Measurements from ENCODE around the gene CYP39A1.

CYP39A1 gene

GRCh38 chr6:46586906-46587305 is 65.7 kb downstream of the CYP39A1 start:
- no peak for DNase-seq

GRCh38 chr6:46584586-46584985 is 68.0 kb downstream of the CYP39A1 start:
- no peak for DNase-seq

GRCh38 chr6:46583721-46584120 is 68.9 kb downstream of the CYP39A1 start:
- no peak for DNase-seq

- no peak for DNase-seq
Measured at GRCh38 chr6:46583081-46583480, 69.5 kb downstream of the CYP39A1 start.

- no peak for DNase-seq
Measured at GRCh38 chr6:46581459-46582177, 71.0 kb downstream of the CYP39A1 start.

- DNase-seq, result no peak
Measured at GRCh38 chr6:46575530-46575929, 77.1 kb downstream of the CYP39A1 start.

GRCh38 chr6:46573140-46573539 is 79.5 kb downstream of the CYP39A1 start:
- no peak for DNase-seq

GRCh38 chr6:46565531-46565930 is 87.1 kb downstream of the CYP39A1 start:
- DNase-seq, result no peak

GRCh38 chr6:46563924-46564323 is 88.7 kb downstream of the CYP39A1 start:
- DNase-seq, result no peak

GRCh38 chr6:46556053-46556452 is 96.6 kb downstream of the CYP39A1 start:
- no peak for DNase-seq

- no peak for DNase-seq
Measured at GRCh38 chr6:46555129-46555528, 97.5 kb downstream of the CYP39A1 start.

- no peak for DNase-seq
Measured at GRCh38 chr6:46549155-46549554, 103.5 kb downstream of the CYP39A1 start.

- DNase-seq, result no peak
Measured at GRCh38 chr6:46541556-46541955, 111.1 kb downstream of the CYP39A1 start.

GRCh38 chr6:46539866-46540265 is 112.8 kb downstream of the CYP39A1 start:
- DNase-seq, result no peak

- no peak for DNase-seq
Measured at GRCh38 chr6:46538800-46539480, 113.7 kb downstream of the CYP39A1 start.

GRCh38 chr6:46530896-46531295 is 121.7 kb downstream of the CYP39A1 start:
- no peak for DNase-seq

- no peak for DNase-seq
Measured at GRCh38 chr6:46528961-46529750, 123.5 kb downstream of the CYP39A1 start.

GRCh38 chr6:46526607-46527006 is 126.0 kb downstream of the CYP39A1 start:
- no peak for DNase-seq

GRCh38 chr6:46525583-46525982 is 127.0 kb downstream of the CYP39A1 start:
- DNase-seq, result no peak

GRCh38 chr6:46521464-46521971 is 131.1 kb downstream of the CYP39A1 start:
- no peak for DNase-seq

GRCh38 chr6:46517202-46517601 is 135.4 kb downstream of the CYP39A1 start:
- no peak for DNase-seq

- DNase-seq, result no peak
Measured at GRCh38 chr6:46513533-46513932, 139.1 kb downstream of the CYP39A1 start.

GRCh38 chr6:46511320-46511719 is 141.3 kb downstream of the CYP39A1 start:
- no peak for DNase-seq

GRCh38 chr6:46510651-46511050 is 142.0 kb downstream of the CYP39A1 start:
- DNase-seq, result no peak

All from SIG-M5 (cell line).